IMR-90 (cell line): ENCODE results near the gene SHC2. TPM values are rescaled to one million over a fixed set of nuclear protein-coding genes. Genes with fewer than 3 reads are reported as not detected.
"Not testable (repeated sequence)": the region's sequence is repeated elsewhere in the genome, so short reads cannot be mapped to it uniquely, and the experiment has no call there.

Experiments used
- ATAC-seq: fragments of 200-7000 bp; cut with Tn5 transposase; 2 replicates; pipeline ENCODE4 v1.9.1; 2020; ENCODE audit warnings: low read depth, mild to moderate bottlenecking, moderate library complexity
- BruUV-seq: library from RNA; stranded (reverse); fragments of 400-500 nt; replicated peaks from 2 replicates; lab custom pipeline; 2021; lab: Mats Ljungman, UMichigan
- CTCF ChIA-PET: fragments of 300-600 bp; formaldehyde crosslinking; extraction: SDS; loops from one replicate; lab custom pipeline; 2021; ENCODE audit warnings: antibody characterized with exemption; lab: Yijun Ruan, JAX
- POLR2A ChIA-PET: fragments of 300-600 bp; sonication (Branson Sonifier 250); formaldehyde crosslinking; loops from one replicate; lab custom pipeline; 2022; ENCODE audit warnings: antibody characterized with exemption; ENCODE audit not compliant: unreplicated experiment; lab: Charles Lee
- DNase-seq: peaks from one replicate; pipeline ENCODE4 v3.0.0; 2013
- H2AFZ ChIP-seq: replicated peaks from 2 replicates; pipeline ENCODE3; 2013; ENCODE audit warnings: low read length, mild to moderate bottlenecking; ENCODE audit not compliant: poor library complexity
- H2AK5ac ChIP-seq: 2 replicates; pipeline ENCODE4 v1.6.1; 2013; ENCODE audit warnings: low read depth, low read length, inconsistent platforms
- H2AK9ac ChIP-seq: replicated peaks from 2 replicates; pipeline ENCODE3; 2013; ENCODE audit warnings: mild to moderate bottlenecking, low read depth, low read length, moderate library complexity; ENCODE audit not compliant: poor library complexity
- H2BK120ac ChIP-seq: 2 replicates; pipeline ENCODE4 v1.6.1; 2013; ENCODE audit warnings: low read depth, low read length, inconsistent platforms
- H2BK15ac ChIP-seq: 3 replicates; pipeline ENCODE4 v1.6.1; 2013; ENCODE audit warnings: low read depth, low read length, inconsistent platforms
- H2BK20ac ChIP-seq: 2 replicates; pipeline ENCODE4 v1.6.1; 2013; ENCODE audit warnings: low read depth, mild to moderate bottlenecking, inconsistent platforms, low read length, moderate library complexity
- H2BK5ac ChIP-seq: 2 replicates; pipeline ENCODE4 v1.6.1; 2013; ENCODE audit warnings: mild to moderate bottlenecking, low read depth, low read length, inconsistent platforms; ENCODE audit not compliant: poor library complexity, severe bottlenecking
- H3K14ac ChIP-seq: replicated peaks from 2 replicates; pipeline ENCODE4 v1.6.1; 2013; ENCODE audit warnings: low read depth, low read length, inconsistent platforms
- H3K18ac ChIP-seq: 2 replicates; pipeline ENCODE4 v1.6.1; 2013; ENCODE audit warnings: low read depth, low read length, control low read depth
- H3K23ac ChIP-seq: 2 replicates; pipeline ENCODE4 v1.6.1; 2013; ENCODE audit warnings: low read depth, low read length, inconsistent platforms
- H3K27ac ChIP-seq: 2 replicates; pipeline ENCODE4 v1.5.1; 2013; ENCODE audit warnings: mild to moderate bottlenecking, control low read depth, low read length; ENCODE audit not compliant: insufficient read depth
- H3K27me3 ChIP-seq: 2 replicates; pipeline ENCODE4 v1.6.1; 2013; ENCODE audit warnings: low read length; ENCODE audit not compliant: control insufficient read depth, insufficient read depth
- H3K36me3 ChIP-seq: 2 replicates; pipeline ENCODE4 v1.6.1; 2013; ENCODE audit warnings: low read length, mixed read lengths; ENCODE audit not compliant: control insufficient read depth, insufficient read depth
- H3K4ac ChIP-seq: 2 replicates; pipeline ENCODE4 v1.6.1; 2013; ENCODE audit warnings: low read depth, low read length, inconsistent platforms
- H3K4me1 ChIP-seq: 2 replicates; pipeline ENCODE4 v1.6.1; 2013; ENCODE audit warnings: low read length, mixed read lengths; ENCODE audit not compliant: control insufficient read depth, insufficient read depth
- H3K4me2 ChIP-seq: 2 replicates; pipeline ENCODE4 v1.6.1; 2013; ENCODE audit warnings: low read depth, mild to moderate bottlenecking, control low read depth, low read length, moderate library complexity
- H3K4me3 ChIP-seq: 2 replicates; pipeline ENCODE4 v1.5.1; 2013; ENCODE audit warnings: low read depth, mild to moderate bottlenecking, control low read depth, low read length, moderate library complexity; ENCODE audit not compliant: insufficient read depth
- H3K56ac ChIP-seq: 2 replicates; pipeline ENCODE4 v1.6.1; 2013; ENCODE audit warnings: low read length, inconsistent platforms; ENCODE audit not compliant: insufficient read depth; ENCODE audit errors: extremely low read depth
- H3K79me1 ChIP-seq, 2 experiments: 2 replicates each; pipeline ENCODE4 v1.6.1; 2013; ENCODE audit warnings: low read length in 2 of 2, inconsistent platforms in 1 of 2, low read depth in 1 of 2
- H3K9ac ChIP-seq: 2 replicates; pipeline ENCODE4 v1.6.1; 2013; ENCODE audit warnings: low read depth, low read length, control low read depth
- H3K9me1 ChIP-seq: 2 replicates; pipeline ENCODE4 v1.6.1; 2013; ENCODE audit warnings: low read length, inconsistent platforms; ENCODE audit not compliant: insufficient read depth
- H3K9me3 ChIP-seq: 2 replicates; pipeline ENCODE4 v1.6.1; 2013; ENCODE audit warnings: low read length; ENCODE audit not compliant: control insufficient read depth, insufficient read depth
- H4K20me1 ChIP-seq: 2 replicates; pipeline ENCODE4 v1.6.1; 2013; ENCODE audit warnings: low read length, inconsistent platforms; ENCODE audit not compliant: insufficient read depth
- H4K5ac ChIP-seq: 2 replicates; pipeline ENCODE4 v1.6.1; 2013; ENCODE audit warnings: mild to moderate bottlenecking, low read depth, low read length, control low read depth
- H4K8ac ChIP-seq, 2 experiments: 2 replicates each; pipeline ENCODE4 v1.6.1; 2013; ENCODE audit warnings: low read depth in 2 of 2, low read length in 2 of 2, control low read depth in 1 of 2, inconsistent platforms in 1 of 2
- H4K91ac ChIP-seq: 2 replicates; pipeline ENCODE4 v1.6.1; 2013; ENCODE audit warnings: low read depth, low read length, inconsistent platforms; ENCODE audit not compliant: insufficient read depth
- BHLHE40 ChIP-seq: fragments of 150-350 bp; IDR thresholded peaks from 2 replicates; pipeline ENCODE4 v1.6.1; 2016; ENCODE audit warnings: mild to moderate bottlenecking, low read depth, low read length
- CTCF ChIP-seq: conservative IDR thresholded peaks from 2 replicates; pipeline ENCODE4 v1.5.1; 2012; ENCODE audit warnings: mild to moderate bottlenecking, low read depth, low read length, improper control_type of control experiment
- FOS ChIP-seq: fragments of 150-350 bp; IDR thresholded peaks from 2 replicates; pipeline ENCODE4 v1.6.1; 2016; ENCODE audit warnings: low read depth, low read length
- MAFK ChIP-seq: IDR thresholded peaks from 2 replicates; pipeline ENCODE4 v1.6.1; 2012; ENCODE audit warnings: low read depth, low read length, improper control_type of control experiment
- MXI1 ChIP-seq: IDR thresholded peaks from 2 replicates; pipeline ENCODE4 v1.6.1; 2012; ENCODE audit warnings: low read depth, mild to moderate bottlenecking, low read length, moderate library complexity, borderline replicate concordance
- POLR2A ChIP-seq: IDR thresholded peaks from 2 replicates; pipeline ENCODE4 v1.6.1; 2012; ENCODE audit warnings: mild to moderate bottlenecking, low read depth, low read length
- RAD21 ChIP-seq: IDR thresholded peaks from 2 replicates; pipeline ENCODE4 v1.6.1; 2012; ENCODE audit warnings: low read length, improper control_type of control experiment
- WGBS, 2 experiments: methylation state at CpG; one replicate each; pipeline versions ENCODE4 v1.1.5 to v1.1.7; 2013; ENCODE audit warnings: missing lambda C conversion rate in 2 of 2; ENCODE audit not compliant: insufficient read length in 1 of 2; ENCODE audit errors: extremely low coverage in 2 of 2; 5-methylcytosine and 5-hydroxymethylcytosine counted together
- dilution Hi-C: fragments of 300-500 bp; cut with HindIII; formaldehyde crosslinking; loops from one replicate; pipeline ENCODE4 v1.14.3; 2018; ENCODE audit warnings: low sequenced_read_pairs; ENCODE audit not compliant: unreplicated experiment
- in situ Hi-C: fragments of 300-500 bp; cut with MboI; formaldehyde crosslinking; loops from 3 replicates; pipeline ENCODE4 v1.14.3; 2019; ENCODE audit warnings: low sequenced_read_pairs, inconsistent platforms, mixed read lengths
- intact Hi-C: fragments of 100-400 bp; cut with micrococcal nuclease; formaldehyde crosslinking; loops from 2 replicates; pipeline ENCODE4 v1.10.0; 2022
- polyA plus RNA-seq, 3 experiments: library from polyadenylated mRNA; depleted of rRNA; stranded (reverse); fragments of >200 nt; gene quantifications; 2 replicates each; pipeline ENCODE4 v1.2.3, GENCODE V29; 2012; ENCODE audit warnings: low replicate concordance in 1 of 3
- total RNA-seq: library from RNA; depleted of rRNA; stranded (reverse); fragments of >200 nt; gene quantifications from 2 replicates; pipeline ENCODE4 v1.2.3, GENCODE V29; 2012

Gene SHC2
- total and polyA plus RNA-seq, 2 of the 4 experiments (the other 2 are of a cell fraction), result 0.68 TPM; not detected in 1

- dilution Hi-C loops (no loop called here), intact Hi-C loops (loop anchor here (10.0 kb wide), 1 partner anchor 138 kb away; the partner anchor contains the start of gene MIER2), in situ Hi-C loops (no loop called here)
- no peak for TF ChIP-seq FOS
- no peak for TF ChIP-seq CTCF
- TF ChIP-seq RAD21, result no peak
- no peak for TF ChIP-seq MAFK
- no peak for TF ChIP-seq POLR2A
- TF ChIP-seq MXI1, result no peak
- TF ChIP-seq BHLHE40, result no peak
- no peak overlapping the region for H2BK15ac ChIP-seq
- H3K23ac ChIP-seq, result no peak overlapping the region
- H3K36me3 ChIP-seq, result no peaks in the 10 kb centered on the region
- H3K18ac ChIP-seq, result no peak overlapping the region
- H4K91ac ChIP-seq, result no peak overlapping the region
- 64% methylated on average over 13 of the region's 20 CpGs; no CpG with 5 or more reads in 1 of the 2 experiments for WGBS, 2 experiments
- H4K20me1 ChIP-seq, result no peaks in the 10 kb centered on the region
- no peak overlapping the region for H2BK20ac ChIP-seq
- no peaks in the 10 kb centered on the region for H3K9me3 ChIP-seq
- ChIA-PET POLR2A (no interaction called here), CTCF (no interaction called here)
- no peak overlapping the region for H3K9ac ChIP-seq
- no peak overlapping the region for H3K14ac ChIP-seq
- H3K4me2 ChIP-seq, result no peak overlapping the region
- H2BK120ac ChIP-seq, result no peak overlapping the region
- H2AK5ac ChIP-seq, result no peak overlapping the region
- no peak overlapping the region for H3K27ac ChIP-seq
- no peak overlapping the region for H4K5ac ChIP-seq
- H3K4me1 ChIP-seq, result no peaks in the 10 kb centered on the region
- H3K27me3 ChIP-seq, result peaks cover 13% of the 10 kb centered on the region; the same call in 1 of the 2 replicates
- H2AK9ac ChIP-seq, result no peak overlapping the region
- no peaks in the 10 kb centered on the region for H3K9me1 ChIP-seq
- BruUV-seq, result no TSS peak
- no peak overlapping the region for H3K4me3 ChIP-seq
- no peak overlapping the region for H4K8ac ChIP-seq
- no peak overlapping the region for H3K56ac ChIP-seq
- no peak overlapping the region for H2AFZ ChIP-seq
- ATAC-seq, result no peak
- no peak overlapping the region for H2BK5ac ChIP-seq
- H3K4ac ChIP-seq, result no peak overlapping the region
- no peaks in the 10 kb centered on the region for H3K79me1 ChIP-seq
- no peak for DNase-seq
Measured at GRCh38 chr19:482186-483041, 21.6 kb upstream of the SHC2 start.

- H3K4me2 ChIP-seq, H3K9ac ChIP-seq, H2BK15ac ChIP-seq, H4K91ac ChIP-seq, H3K79me1 ChIP-seq, H3K4me1 ChIP-seq, H4K20me1 ChIP-seq, H3K9me3 ChIP-seq, H3K4me3 ChIP-seq, dilution Hi-C loops, CTCF ChIA-PET, H3K56ac ChIP-seq, H2AK9ac ChIP-seq, DNase-seq, H2BK120ac ChIP-seq, H4K8ac ChIP-seq, POLR2A ChIA-PET, H3K27ac ChIP-seq, ATAC-seq, H3K18ac ChIP-seq, H3K23ac ChIP-seq, H3K14ac ChIP-seq, H2AK5ac ChIP-seq, H2BK20ac ChIP-seq, H3K4ac ChIP-seq, H2AFZ ChIP-seq, H3K9me1 ChIP-seq, BruUV-seq, in situ Hi-C loops, H4K5ac ChIP-seq, H3K36me3 ChIP-seq, H2BK5ac ChIP-seq: not testable (repeated sequence)
- intact Hi-C loops, result loop anchor here (10.0 kb wide), 1 partner anchor 136 kb away; the partner anchor contains the start of gene MIER2
- WGBS, 2 experiments, result 92 to 100% methylated on average over 2 to 3 of the region's 3 CpGs
- peaks cover 13% of the 10 kb centered on the region; the same call in 1 of the 2 replicates for H3K27me3 ChIP-seq
Measured at GRCh38 chr19:481100-481499, 20.3 kb upstream of the SHC2 start.
